Activated T-cell treated with anti-CD3 and anti-CD28 coated beads for 48 hours (primary cell): ENCODE data around the gene C19orf12.

Experiments used
- DNase-seq: peaks from one replicate; pipeline ENCODE4 v3.0.0-alpha.2; 2020; ENCODE audit warnings: low read depth

The C19orf12 gene

GRCh38 chr19:29662604-29663404 is 52.3 kb downstream of the C19orf12 start:
- peak; percentile 39 for DNase-seq

GRCh38 chr19:29662278-29662603 is 52.8 kb downstream of the C19orf12 start:
- DNase-seq, result no peak

GRCh38 chr19:29660835-29661234 is 54.2 kb downstream of the C19orf12 start:
- DNase-seq, result peak; percentile 52

GRCh38 chr19:29658221-29658991 is 56.7 kb downstream of the C19orf12 start:
- no peak for DNase-seq

GRCh38 chr19:29655648-29656335 is 59.3 kb downstream of the C19orf12 start:
- no peak for DNase-seq

GRCh38 chr19:29653398-29653797 is 61.7 kb downstream of the C19orf12 start:
- DNase-seq, result no peak

- no peak for DNase-seq
Observed at GRCh38 chr19:29651622-29652394, 63.3 kb downstream of the C19orf12 start.

GRCh38 chr19:29650772-29651387 is 64.2 kb downstream of the C19orf12 start:
- DNase-seq, result no peak
